SHP77 treated with DMSO at 0.1 percent for 48 hours (cell line): ENCODE measurements around the gene POLR1E.
"Not testable (repeated sequence)": the region's sequence is repeated elsewhere in the genome, so short reads cannot be mapped to it uniquely, and the experiment has no call there.

Experiments used
- DNase-seq: peaks from one replicate; lab custom pipeline; 2025; lab: John Stamatoyannopoulos, UW

POLR1E gene

DNA sequence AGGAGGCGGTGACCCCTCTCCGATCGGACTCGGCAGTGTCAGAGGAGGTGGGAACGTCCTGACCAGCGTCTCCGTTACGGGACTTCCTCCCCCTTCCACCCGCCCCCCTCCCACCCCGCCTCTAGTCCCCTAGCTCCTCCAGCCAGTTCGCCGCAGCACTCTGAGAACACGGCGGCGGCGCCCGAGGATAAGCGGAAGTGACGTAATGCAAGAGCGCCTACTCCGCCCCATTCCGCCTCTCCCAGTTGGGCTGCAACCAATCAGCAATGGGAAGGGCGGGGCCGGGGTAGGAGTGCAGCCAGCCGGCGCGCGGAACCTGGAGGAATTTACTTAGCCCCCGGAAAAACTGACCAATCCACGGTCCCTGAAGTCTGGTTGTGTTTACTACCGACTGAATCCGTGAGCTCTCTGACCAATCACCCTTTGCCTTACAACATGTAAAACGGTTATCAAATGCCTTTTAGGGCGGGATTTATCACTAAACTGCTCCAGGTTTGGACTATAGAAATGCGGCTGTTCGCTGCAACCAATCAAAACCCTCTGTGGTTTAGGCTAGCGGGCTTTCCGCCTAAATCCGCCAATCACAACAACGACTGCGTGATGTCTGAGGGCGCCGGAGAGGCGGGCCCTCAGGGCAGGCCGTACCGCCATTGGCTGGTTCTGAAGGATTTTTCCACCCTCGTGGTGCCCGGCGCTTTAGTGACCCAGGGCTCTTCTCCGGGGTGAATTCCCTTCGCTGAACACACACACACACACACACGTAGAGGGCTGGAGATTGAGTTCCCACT, 20.3 kb upstream of the POLR1E start, which contains the start of gene ZBTB5:
Gene ZBTB5, minus strand, starts transcription at position 202 of the 788 bp plus-strand sequence. CDS start 22,899 bp downstream, outside the sequence.
- peak; percentile 92 for DNase-seq

DNA sequence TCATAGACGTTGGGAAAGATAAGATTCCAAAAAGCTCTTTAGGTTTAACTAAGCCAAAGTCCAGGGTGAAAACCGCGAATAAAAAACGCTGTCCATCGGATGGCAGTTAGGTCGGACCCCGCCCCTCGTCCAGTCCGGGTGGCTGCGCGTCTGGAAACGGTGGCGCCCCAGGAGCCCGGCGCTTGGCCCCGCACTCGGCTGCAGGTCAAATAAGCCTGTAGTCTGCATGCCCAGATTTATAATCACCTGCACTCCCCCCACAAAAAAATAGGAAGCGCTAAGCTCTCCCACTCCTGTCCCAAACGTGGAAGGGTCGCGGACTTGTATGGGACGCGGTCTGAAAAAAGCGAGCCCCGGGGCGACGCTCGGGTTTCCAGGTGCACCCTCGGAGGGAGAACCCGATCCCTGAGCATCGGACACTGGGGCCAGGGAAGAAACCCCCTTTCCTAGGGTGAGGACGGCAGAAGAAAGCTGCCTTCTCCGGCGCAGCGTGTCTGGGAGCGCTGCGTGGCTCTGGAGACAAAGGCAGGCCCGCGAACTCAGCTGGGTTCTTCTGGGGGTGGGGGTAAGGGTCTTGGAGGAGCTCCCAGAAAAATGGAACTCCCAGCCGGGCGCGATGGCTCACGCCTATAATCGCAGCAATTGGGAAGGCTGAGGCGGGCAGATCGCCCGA, 19.6 kb upstream of the POLR1E start:
- DNase-seq, result no peak

GRCh38 chr9:37467530-37467929, 18.2 kb upstream of the POLR1E start:
- DNase-seq, result peak; percentile 1

- DNase-seq, result no peak
Observed at GRCh38 chr9:37468620-37469019, 17.1 kb upstream of the POLR1E start.

- DNase-seq, result no peak
Observed at GRCh38 chr9:37471942-37472684, 13.6 kb upstream of the POLR1E start.

- DNase-seq, result not testable (repeated sequence)
Observed at GRCh38 chr9:37473982-37474381, 11.8 kb upstream of the POLR1E start.

DNA sequence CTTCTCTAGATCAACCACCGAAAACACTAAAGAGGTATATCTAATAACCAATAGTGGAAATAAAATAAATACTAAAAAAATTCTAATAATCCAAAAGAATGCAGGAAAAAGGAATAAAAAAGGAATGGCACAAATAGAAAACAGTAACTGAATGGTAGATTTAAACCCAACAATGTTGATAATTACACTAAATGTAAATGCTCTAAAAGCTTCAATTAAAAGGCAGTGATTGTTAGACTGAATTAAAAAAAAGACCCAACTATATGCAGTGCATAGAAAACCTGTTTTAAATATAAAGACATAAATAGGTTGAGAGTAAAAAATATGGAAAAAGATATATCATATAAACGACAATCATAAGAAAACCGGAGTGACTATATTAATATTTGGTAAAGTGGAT, 11.3 kb upstream of the POLR1E start:
- no peak for DNase-seq

- no peak for DNase-seq
Observed at GRCh38 chr9:37476930-37477329, 8.8 kb upstream of the POLR1E start.

DNA sequence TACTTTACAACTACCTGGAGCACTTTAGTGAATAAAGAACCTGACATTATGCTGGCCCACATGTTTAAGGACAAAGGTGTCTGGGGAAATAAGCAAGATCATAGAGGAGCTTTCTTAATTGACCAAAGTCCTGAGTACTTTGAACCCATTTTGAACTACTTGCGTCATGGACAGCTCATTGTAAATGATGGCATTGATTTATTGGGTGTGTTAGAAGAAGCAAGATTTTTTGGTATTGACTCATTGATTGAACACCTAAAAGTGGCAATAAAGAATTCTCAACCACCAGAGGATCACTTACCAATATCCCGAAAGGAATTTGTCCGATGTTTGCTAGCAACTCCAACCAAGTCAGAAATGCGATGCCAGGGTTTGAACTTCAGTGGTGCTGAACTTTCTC, 8.3 kb upstream of the POLR1E start:
- DNase-seq, result not testable (repeated sequence)

DNA sequence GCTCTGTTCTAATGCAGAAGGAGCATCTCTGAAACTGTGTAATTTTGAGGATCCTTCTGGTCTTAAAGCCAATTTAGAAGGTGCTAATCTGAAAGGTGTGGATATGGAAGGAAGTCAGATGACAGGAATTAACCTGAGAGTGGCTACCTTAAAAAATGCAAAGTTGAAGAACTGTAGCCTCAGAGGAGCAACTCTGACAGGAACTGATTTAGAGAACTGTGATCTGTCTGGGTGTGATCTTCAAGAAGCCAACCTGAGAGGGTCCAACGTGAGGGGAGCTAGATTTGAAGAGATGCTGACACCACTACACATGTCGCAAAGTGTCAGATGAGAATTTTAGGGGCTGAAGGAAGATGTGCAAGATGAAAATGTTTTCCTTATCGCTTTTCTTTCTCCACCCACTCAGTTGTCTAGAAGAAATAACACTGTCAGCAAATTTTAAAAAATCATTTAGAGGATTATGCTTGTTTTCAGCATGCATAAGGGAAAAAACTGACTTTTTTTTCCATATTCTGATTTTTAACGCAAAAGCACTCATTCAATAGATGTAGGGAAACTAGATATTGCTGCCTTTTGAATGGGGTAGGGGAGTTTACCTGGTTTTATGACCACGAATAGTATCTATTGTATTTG, 7.6 kb upstream of the POLR1E start:
- DNase-seq, result not testable (repeated sequence)

GRCh38 chr9:37480759-37481158, 5.0 kb upstream of the POLR1E start:
- DNase-seq, result no peak

DNA sequence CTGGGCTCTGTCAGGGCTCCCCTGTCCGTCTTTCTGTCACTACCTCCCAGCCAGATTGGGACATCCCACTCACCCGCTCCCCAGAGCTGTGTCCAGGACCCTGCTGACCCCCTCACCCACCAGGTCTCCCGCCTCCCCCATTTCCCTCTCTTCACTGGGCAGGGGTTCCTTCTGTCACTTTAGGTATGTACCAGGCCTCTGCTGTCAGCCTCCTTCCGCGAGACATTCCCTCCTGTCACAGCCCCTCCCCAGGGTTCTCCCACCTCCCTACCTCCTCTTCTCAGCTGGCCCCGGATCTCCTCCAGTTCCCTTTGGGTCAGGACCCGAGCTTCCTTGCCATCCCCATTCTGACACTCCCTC, 488 bp downstream of the POLR1E start:
- no peak for DNase-seq

DNA sequence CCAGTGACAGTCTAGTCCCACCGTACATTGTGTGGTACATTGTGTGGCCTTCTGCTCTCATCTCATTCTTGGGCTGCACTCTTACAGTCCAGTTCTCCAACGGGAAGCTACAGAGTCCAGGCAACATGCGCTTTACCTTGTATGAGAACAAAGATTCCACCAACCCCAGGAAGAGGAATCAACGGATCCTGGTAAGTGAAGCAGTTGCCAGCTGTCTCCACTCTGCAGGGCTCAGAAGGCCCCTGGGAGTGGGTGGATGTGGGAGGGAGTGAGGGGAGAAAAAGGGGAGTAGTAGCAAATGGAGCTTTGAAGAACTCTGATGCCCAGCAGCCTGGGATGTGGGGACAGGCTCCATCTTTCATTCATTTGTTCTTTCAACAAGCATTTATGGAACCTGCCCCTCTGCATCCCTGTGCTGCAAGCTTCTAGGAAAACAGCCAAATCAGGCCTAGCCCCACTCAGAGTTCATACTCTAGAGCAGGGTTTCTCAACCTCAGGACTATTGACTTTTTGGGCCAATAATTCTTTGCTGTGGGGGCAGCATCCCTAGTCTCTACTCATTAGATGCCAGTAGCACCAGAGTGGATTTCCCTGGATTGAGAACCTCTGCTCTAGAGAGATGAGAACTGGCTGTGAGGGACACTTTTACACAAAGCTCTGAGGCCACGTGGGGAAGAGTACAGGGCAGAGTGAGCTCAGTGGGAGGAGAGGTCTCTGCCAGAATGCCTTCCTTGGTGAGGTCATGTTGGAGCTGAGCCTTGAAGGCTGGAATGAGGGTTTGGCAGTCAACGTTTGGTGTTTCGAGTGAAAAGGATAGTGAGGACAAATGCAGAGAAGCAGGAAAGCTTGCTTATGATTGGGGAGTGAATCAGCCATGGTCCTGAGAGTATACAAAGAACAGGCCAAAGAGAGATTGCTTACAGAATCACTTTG, 1.1 kb downstream of the POLR1E start:
- no peak for DNase-seq

DNA sequence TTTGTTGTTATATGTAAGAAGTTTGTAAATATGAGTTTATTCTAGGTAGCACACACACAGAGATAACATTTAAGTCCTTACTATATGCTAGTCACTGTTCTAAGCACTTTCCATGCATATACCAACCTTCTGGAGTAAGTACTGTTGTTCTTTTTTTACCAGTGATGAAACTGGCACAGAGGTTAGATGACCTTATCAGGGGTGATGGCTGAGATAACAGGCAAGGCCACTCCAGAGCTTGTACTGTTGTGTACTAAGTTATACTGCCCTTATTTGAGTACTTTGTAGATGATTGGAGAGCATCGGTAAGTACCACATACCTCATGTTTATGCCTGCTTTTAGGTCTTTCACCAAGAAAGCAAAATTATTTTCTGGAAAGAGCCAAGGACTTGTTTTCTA, 6.2 kb downstream of the POLR1E start:
- DNase-seq, result no peak

GRCh38 chr9:37495571-37495970, 9.8 kb downstream of the POLR1E start:
- DNase-seq, result no peak

GRCh38 chr9:37496020-37496419, 10.3 kb downstream of the POLR1E start:
- DNase-seq, result no peak

GRCh38 chr9:37497320-37497719, 11.6 kb downstream of the POLR1E start:
- DNase-seq, result no peak

DNA sequence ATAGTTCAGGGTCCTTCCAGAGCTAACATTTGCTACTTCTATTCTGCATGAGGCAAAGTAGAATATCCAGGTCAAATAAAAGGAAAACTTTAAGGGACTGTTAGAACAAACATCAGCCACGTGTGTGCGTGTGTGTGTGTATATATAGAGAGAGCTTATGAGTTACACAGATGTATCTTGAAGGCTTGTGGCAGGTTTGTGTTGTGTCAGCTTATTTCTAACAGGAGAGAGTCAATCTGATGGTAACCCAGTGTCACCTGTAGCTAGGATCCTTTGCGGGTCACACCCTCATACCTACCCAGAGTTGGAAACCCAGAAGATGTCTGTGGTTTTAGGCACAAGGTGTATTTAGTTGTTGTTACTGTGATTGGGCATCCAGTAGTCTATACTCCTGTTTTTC, 12.7 kb downstream of the POLR1E start:
- no peak for DNase-seq

DNA sequence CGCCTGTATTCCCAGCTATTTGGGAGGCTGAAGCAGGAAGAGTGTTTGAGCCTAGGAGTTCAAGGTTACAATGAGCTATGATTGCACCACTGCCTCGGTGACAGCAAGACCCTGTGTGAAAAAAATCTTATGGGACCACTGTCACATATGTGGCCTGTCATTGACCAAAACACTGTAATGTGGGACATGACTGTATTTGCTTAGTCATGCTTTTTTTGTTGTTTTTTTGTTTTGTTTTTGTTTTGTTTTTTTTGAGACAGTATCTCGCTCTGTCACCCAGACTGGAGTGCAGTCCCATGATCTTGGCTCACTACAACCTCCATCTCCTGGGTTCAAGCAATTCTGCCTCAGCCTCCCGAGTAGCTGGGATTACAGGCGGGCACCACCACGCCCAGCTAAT, 13.5 kb downstream of the POLR1E start:
- no peak for DNase-seq

GRCh38 chr9:37501957-37502596, 16.3 kb downstream of the POLR1E start:
- no peak for DNase-seq

DNA sequence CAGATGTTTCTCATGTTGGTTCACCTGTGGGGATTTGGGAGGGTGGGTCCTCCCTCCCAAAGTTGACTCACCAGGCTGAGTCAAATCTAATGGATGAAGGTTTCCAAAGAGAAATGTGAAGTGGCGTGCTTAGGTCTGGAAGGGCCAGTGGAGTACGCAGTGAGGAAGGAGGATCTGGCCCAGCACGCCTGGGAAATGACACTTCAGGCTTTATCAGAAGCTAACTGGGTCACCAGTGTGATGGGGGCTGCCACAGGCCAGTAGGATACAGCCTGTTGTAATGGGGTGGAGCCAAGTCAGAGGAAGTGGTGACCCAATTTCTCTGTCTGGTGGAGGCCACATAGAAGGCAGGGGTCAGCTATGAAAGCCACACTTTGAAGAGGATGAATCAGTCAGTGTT, 18.0 kb downstream of the POLR1E start:
- DNase-seq, result no peak
